ENCODE data around the gene DENND2C.

DENND2C gene

DNA sequence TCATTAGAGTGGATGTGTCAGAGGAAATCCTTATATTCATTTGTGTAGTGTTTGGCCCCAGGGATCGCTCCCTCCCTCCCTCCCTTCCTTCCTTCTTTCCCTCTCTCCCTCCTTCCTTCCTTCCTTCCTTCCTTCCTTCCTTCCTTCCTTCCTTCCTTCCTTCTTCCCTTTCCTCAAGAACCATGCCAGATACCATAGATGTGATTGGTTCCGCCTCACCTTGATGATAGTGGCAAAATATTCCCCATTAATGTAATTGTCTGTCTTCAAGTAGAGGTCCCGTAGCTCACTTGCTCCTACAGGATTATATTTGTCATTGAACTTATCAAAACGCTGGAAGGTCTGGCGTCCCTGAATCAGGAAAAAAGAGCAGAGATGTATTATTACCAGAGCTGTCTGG is 7.8 kb upstream of the DENND2C start:
- DNase-seq: no peak

DNA sequence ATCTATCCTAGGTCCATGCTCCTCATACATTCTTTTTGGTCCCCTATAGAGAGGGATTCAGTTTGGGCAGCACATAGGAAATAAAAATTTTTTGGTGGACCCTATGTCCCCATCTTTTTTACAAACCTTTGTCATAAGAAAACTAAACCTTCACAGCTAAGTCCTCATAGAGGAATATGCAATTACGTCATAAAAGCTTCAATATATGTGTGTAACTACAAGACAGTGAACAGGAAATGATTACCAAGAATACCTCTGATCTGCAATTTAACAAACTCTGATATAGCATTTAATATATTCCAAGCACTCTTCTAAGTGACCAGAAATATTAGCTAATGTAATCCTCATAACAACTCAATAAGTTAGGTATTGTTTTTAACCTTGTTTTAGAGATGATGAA is 6.3 kb upstream of the DENND2C start:
- DNase-seq: no peak

GRCh38 chr1:114671939-114672275 is 2.1 kb upstream of the DENND2C start:
- no peak for DNase-seq

- no peak for DNase-seq
Measured at GRCh38 chr1:114671011-114671938, 1.4 kb upstream of the DENND2C start.

GRCh38 chr1:114670083-114671010 is 498 bp upstream of the DENND2C start:
- DNase-seq: peak; percentile 13

DNA sequence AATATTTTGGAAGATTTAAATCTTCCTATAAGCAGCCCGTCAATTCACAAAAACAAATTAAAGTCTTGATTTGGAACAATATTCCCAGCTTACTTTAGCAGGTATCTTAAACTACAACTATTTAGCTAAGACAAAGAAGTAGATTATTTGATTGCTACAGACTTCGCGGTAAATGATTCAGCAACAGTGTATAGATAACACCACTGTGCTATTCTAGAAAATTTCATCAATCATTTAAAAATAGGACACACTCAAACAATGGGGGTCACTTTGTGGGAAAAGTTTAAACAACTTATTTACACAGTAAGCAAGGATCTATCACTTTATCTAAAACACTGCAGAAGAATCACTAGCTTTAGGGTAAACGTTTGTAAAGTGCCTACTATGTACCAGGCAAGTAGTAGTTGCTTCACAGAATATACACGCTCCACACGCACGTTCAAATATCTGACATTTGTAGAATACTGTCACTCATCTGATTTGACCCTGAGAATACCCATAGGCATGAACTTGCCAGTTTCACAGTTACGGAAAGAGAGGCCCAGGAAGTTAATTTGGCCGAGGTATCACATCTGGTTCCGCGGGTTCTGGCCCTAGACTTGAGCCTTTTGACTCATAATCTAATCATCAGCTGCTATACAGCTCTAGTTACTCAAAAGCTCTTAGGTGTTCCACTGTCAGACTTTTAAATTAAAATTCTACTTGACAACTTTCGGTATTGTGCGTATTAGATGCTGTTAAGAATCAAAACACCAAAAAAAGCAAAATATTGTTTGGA is 876 bp downstream of the DENND2C start:
- no peak for DNase-seq

GRCh38 chr1:114668373-114668772 is 1.5 kb downstream of the DENND2C start:
- DNase-seq: no peak

DNA sequence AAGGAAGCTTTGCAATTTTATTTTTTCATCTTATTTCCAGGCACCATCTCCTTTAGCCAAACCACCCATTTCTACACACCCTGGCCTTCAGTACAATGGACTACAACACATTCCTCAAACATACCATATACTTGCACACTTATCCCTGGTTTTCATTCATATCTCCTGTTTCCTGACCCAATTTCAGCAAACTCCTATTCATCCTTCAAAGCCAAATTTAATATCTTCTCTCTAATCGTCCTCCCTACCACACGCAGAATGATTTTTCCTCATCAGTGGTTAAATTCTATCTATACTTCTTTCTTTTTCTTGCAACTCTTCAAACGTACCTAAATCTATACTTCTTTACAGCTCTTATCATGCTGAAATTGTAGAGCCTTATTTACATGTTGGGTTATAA is 2.9 kb downstream of the DENND2C start:
- DNase-seq: no peak

- no peak for DNase-seq
Measured at GRCh38 chr1:114660238-114660637, 9.6 kb downstream of the DENND2C start.

GRCh38 chr1:114651893-114652292 is 18.0 kb downstream of the DENND2C start:
- no peak for DNase-seq

- DNase-seq: no peak
Measured at GRCh38 chr1:114648503-114648902, 21.3 kb downstream of the DENND2C start.

GRCh38 chr1:114641377-114641776 is 28.5 kb downstream of the DENND2C start:
- no peak for DNase-seq

GRCh38 chr1:114638910-114639309 is 30.9 kb downstream of the DENND2C start:
- no peak for DNase-seq

DNA sequence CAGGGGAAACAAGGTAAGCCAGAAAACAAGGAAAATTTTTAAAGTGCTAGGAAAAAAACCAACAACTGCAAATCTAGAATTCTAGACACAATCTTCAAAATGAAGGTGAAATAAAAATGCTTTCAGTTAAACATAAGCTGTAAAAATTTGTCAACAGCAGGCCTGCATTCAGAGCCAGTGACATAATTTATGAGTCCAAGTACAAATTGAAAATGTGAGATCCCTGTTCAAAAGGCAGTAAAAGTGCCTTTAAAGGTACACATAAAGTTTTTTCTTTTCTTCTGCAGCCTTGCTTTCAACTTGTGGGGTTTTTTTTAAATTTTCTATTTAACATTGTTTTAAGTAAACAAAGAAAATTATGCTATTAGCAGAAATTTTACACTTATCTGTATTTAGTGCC is 37.4 kb downstream of the DENND2C start:
- no peak for DNase-seq

- DNase-seq: no peak
Measured at GRCh38 chr1:114627107-114627506, 42.7 kb downstream of the DENND2C start.

DNA sequence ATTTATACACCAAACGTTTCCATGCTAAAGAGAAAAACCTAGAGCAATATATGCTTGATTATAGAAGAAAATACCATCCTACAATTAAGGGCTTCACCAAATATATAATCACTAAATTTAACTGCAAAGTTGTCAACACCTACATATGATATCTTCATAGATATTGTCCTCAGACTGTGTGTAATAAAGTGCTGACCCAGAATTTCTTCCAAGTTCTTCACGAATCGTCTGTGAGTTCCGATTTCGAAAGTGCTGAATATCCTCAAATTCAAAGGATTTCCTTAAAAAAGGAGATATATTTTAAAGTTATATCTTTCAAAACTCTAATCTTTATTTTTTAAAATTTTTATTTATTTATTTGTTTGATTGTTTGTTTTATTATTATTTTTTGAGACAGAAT is 46.5 kb downstream of the DENND2C start:
- DNase-seq: no peak

DNA sequence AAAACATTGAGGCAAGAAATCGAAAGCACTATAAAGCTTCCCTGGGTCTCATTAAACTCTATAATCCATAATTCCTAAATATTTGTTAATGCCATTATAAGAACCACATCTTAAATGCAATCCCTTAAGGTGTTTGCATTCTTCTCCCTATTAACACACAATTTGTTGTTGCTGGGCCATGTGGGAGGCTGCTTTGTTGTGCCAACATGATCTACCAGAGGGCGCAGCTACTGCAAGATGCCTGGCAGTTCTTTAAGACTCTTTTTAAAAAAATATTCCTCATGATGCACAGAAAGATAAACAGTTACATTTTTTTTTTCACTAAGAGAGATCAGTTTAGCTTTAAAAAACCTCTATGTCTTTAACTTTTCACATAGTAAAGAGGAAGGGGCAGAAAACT is 49.4 kb downstream of the DENND2C start:
- DNase-seq: no peak

DNA sequence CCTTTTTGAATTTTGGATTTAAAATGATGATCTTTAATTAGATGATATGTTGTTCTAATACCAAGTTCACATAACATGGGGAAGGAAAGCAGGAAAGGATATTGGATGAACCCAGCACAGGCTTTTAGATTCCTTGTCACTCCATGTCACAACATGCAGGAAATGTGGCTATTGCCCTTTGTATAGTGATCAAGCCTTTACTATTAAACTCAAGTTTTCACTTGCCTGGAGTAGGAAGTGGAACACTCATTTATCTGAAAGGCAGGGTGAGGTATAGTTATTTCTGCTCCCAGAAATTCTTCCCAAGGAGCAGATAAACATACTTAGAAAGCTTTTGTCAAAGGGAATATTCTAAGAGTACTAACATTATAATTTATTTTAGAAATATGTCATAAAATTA is 51.2 kb downstream of the DENND2C start:
- no peak for DNase-seq

DNA sequence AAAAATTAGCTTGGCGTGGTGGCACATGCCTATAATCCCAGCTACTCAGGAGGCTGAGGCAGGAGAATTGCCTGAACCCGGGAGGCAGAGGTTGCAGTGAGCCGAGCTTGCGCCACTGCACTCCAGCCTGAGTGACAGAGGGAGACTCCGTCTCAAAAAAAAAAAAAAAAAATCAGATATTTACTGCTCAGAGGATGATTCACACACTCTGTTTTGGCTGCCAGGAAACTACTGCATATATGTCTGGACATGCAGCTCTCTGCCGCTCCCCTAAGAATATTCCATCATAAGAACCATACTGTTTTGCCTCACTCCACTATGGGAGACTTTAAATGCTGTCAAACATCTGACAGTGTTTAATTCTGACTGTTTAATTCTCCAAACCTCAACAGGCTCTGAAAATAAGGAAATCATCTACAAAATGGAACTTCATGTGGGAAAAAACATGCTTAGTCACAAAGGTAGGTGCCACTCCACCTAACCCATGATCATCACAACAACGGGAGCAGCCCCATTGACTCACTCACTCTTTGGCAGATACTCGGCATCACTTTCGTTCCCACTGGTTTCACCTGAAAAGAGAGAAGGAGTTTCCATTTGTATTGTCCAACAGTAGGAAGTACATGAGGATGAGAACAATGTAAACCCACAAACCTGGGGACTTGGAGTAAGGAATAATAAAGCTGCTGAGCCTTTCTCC is 59.2 kb downstream of the DENND2C start:
- DNase-seq: no peak

- no peak for DNase-seq
Measured at GRCh38 chr1:114609826-114610225, 60.0 kb downstream of the DENND2C start.

GRCh38 chr1:114609026-114609425 is 60.8 kb downstream of the DENND2C start:
- no peak for DNase-seq

DNA sequence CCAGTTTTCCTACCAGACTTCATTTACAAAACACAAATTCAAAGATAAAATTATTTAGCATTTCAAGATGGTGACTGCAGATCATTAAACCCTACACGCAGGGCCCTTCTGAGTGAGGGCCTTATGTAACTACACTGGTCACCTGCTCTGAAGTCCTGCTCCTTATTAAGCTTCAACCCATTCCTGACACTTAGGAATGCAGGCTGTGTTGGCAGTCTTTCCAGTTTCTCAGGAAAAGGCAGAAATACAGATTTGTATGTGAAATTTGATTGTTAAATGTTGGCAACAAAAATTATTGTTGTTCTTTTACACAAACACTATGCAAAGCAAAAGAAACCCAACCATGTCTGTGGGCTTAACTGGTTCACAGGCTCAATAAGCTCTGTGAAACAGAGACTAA is 62.6 kb downstream of the DENND2C start:
- DNase-seq: no peak

- DNase-seq: no peak
Measured at GRCh38 chr1:114597949-114598348, 71.9 kb downstream of the DENND2C start.
